GM18505 (cell line): ENCODE data around the gene GM2A.

ENCODE experiments used
- ATAC-seq: cut with Tn5 transposase; IDR thresholded peaks from one replicate; pipeline ENCODE4 v1.9.1; 2021; ENCODE audit not compliant: unreplicated experiment
- POLR2A ChIP-seq: IDR thresholded peaks from 4 replicates; pipeline ENCODE4 v1.6.1; 2011; ENCODE audit warnings: borderline replicate concordance; ENCODE audit not compliant: insufficient read depth, insufficient read length; ENCODE audit errors: extremely low read depth

Gene GM2A

DNA sequence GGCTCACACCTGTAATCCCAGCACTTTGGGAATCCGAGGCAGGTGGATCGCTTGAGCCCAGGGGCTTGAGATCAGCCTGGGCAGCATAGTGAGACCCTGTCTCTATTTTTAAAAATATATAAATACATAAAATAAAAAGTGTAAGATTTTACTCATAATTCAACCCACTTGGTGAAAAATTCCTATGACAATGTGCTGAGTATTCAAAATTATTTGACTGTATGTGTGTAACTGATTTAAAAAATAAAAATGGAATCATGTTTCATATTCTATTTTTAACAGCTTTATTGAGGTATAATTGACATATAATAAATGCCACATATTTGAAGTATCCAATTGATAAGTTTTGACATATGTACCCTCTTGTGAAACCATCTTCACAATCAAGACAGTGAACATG, 22.8 kb downstream of the GM2A start:
- TF ChIP-seq POLR2A = no peak
- ATAC-seq = no peak

DNA sequence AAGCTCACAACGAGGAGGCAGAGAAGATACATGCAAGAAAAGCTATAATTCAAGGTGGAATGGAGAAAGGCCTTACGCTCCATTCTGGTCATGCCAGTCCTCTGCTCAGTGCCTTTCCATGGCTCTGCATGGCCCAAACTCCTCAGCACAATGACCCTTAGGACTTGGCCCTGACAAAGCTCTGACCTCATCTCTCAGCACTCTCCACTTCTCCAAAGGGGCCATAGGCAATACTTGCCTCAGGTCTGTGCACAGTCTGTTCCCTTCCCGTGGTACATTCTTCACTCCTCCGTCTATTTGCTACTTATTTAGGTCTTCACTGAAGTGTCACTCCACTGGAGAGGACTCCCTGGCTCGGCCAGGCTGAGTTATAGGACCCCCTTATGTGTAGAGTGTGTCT, 25.9 kb downstream of the GM2A start:
- no peak for TF ChIP-seq POLR2A
- ATAC-seq = no peak

DNA sequence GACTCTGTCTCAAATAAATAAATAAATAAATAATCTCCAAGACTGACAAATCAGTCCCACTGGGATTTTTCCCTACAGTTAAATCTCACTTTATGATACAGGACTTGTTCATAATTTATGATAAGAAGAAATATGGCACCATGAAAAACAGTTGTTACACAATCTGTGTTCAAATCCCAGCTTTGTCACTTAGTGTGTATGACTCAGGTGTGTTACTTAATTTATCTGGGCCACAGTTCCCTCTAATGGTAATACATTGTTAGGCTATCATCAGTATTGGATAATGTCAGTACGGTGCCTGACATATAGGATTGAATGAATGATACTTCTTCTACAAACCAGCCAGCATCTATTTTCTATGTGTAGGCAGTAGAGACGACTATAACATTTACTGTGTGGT, 27.5 kb downstream of the GM2A start:
- TF ChIP-seq POLR2A = no peak
- no peak for ATAC-seq

DNA sequence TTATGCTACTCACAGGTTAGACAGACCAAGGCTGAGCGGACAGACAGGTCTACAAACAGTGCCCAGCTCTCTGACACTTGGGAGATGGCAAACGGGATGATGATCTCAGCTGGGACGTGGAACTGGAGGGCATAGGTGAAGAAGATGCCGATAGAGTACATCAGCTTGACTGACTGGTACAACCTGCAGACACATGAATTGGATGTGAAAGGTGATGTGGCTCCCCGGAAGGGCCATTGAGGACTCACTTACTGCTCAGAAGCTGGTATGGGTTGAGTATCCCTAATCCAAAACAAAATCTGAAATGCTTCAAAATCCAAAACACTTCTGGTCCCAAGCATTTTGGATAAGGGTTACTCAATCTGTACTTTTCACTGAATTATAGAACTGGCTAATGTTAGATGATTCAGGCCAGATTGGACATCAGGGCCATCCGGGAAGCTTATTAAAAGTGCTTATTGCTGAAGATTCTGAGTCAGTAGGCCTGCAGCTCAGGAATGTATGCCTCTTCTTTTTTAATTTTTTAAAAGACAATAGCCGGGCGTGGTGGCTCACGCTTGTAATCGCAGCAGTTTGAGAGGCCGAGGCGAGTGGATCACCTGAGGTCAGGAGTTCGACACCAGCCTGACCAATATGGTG, 28.1 kb downstream of the GM2A start:
- ATAC-seq = no peak
- TF ChIP-seq POLR2A = no peak

DNA sequence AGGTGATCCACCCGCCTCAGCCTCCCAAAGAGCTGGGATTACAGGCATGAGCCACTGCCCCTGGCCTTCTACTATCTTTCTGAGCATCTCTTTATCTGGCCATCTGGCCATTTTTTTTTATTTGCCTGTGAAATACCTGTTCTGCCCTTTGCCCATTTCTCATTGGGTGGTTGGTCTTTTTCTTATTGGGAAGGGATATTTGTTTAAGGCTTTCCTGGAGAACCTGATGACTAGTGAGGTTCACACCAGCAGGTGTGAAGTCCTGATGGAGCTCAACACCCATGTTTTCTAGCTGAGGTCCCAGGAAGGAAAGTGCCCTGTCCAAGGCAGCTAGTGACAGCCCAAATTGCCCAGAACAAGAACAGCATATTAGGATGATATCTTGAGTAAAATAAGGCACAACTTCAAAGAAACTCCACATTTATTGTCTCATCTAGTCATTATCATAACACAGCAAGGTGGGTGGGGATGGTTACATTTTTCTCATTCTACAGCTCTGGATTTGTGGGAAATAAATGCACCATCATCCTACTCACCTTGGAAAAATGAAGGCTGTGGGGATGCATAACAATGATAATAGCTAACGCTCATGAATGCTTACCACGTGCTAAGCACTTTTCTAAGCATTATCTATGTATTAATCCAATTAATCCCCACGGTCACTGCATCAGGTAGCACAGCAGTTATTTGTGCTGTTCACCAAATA, 30.3 kb downstream of the GM2A start:
- no peak for TF ChIP-seq POLR2A
- no peak for ATAC-seq

DNA sequence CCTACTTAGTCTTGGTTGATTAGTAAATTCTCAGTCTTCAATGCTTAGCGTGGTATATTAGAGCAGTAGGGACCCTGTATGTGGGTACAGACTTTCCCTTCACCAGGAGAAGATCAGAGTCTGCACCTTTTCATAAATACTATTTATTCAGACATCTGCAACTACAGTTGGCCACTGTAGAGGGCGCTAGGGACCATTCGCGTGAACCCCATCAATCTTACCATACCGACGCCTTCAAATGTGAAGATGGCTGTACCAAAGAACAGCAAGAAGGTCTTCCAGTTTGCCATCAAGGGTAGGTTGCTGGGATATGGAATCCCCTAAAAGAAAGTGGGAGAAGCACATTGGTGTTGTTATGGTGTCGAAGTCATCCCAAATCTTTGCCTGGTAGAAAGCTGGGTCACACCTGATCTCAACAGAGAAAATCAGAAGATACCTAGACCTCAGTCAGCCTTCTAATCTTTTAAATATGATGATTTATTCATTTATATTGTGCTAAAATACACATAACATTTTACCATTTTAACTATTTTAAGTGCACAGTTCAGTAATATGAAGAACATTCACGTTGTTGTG, 31.5 kb downstream of the GM2A start:
- no peak for ATAC-seq
- no peak for TF ChIP-seq POLR2A

DNA sequence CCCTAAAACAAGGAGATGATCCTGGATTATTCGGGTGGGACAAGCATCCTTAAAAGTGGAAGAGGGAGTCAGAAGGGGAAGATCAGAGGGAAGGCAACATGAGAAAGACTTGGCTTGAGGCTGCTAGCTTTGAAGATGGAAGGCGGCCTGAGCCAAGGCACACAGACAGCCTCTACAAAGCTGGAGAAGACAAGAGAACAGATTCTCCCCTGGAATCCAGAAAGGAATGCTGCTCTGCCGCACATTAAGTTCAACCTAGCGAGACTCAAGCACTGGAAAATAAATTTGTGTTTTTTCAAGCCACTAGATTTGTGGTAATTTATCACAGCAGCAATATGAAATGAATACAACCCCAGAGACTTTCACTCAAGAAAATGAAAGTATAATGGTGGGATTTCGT, 32.7 kb downstream of the GM2A start:
- TF ChIP-seq POLR2A = no peak
- no peak for ATAC-seq

DNA sequence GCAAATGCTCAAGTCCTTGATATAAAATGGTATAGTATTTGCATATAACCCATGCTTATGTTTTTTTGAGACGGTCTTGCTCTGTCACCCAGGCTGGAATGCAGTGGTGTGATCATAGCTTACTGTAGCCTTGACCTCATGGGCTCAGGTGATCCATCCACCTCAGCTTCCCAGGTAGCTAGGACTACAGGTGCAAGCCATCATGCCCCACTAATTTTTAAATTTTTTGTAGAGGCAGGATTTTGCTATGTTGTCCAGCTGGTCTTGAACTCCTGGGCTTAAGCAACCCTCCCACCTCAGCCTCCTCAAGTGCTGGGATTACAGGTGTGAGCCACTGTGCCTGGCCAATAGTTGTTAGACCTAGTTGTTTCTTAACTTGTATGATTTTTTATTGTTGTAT, 33.3 kb downstream of the GM2A start:
- no peak for ATAC-seq
- TF ChIP-seq POLR2A = no peak

DNA sequence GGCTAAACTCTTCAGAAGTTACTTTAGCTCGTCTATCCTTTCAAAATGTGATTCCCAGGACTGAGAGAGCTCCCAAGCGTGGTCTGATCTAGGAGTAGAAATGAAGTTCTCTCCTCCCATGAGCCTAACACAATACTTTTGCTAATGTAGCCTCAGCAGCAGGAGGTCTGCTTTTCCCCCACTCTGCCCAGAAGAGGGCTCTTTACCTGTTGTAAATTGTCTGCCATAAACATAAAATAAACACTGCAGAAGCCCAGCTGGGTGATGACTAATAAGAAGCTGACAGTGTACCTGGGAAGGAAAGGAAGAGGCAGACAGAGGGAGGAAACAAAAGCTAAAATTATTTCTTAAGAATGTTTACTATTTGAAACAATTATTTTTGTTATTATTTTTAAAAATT, 35.2 kb downstream of the GM2A start:
- ATAC-seq = peak; percentile 55
- no peak for TF ChIP-seq POLR2A

DNA sequence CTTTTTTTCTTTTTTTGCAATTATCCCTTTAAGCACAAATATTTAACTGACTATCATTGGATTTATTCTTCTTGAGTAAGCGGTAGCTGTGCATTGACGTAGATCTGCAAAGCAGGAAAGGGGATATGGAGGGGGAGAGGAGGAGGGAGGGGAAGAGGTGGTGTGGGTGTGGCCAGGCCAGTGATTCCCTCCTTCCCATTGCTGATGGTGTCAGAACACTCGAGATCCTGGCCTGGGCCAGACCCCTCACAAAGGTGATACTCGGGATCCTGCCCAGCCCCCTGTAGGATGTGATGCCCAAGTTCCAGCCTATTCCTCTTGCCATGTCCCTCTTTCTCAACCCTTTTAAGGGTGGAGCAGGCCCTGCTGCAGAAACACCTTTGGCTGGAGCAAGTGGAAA, 40.6 kb downstream of the GM2A start:
- ATAC-seq = no peak
- TF ChIP-seq POLR2A = no peak

DNA sequence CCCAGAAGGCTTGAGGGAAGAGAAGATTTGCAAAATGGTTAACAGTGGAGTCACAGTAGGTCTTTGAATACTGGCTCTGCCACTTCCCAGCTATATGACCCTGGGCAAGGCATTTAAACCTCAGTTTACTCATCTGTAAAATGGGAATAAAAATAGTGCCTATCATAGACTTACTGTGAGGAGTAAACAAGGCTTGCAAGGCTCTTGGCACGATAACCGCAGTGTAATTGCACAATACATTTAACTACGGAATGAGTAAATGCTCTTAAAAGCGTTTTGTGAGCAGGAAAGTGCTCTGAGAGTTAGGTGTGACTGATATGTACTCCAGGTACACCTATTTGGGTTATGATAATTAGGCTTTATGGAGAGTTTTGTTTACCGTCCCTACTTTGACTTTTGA, 42.2 kb downstream of the GM2A start:
- no peak for TF ChIP-seq POLR2A
- no peak for ATAC-seq

DNA sequence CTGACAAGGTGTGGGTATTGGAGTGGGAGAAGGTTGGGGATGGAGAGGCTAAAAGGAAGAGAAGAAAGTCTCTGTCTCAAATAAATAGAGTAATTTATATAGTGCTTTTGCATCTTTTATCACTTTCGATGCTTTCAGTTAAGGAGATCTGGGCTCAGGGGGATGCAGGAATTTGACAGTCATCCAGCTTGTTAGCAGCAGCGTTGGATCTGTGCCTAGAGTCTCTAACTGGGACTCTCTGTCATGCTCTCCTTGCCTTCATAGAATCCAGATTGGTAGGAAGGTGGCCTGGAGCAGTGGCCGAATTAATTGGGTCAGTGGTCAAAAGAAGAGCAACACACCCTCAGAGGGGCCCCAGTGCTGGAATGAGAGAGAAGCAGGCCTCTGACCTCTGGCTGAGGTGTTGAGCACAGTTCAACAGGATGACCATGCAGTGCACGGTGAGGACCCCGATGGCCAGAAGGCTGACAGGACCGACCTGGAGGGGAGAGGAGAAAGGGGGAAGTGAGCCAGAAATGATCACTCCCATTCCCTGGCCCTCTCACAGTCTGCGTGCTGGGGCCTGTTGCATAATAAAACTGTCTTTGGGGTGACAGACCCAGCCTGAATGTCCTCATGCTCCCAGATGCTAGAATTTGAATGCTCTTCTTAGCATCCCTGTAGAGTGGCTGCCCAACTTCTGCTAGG, 42.9 kb downstream of the GM2A start:
- TF ChIP-seq POLR2A = no peak
- ATAC-seq = no peak

DNA sequence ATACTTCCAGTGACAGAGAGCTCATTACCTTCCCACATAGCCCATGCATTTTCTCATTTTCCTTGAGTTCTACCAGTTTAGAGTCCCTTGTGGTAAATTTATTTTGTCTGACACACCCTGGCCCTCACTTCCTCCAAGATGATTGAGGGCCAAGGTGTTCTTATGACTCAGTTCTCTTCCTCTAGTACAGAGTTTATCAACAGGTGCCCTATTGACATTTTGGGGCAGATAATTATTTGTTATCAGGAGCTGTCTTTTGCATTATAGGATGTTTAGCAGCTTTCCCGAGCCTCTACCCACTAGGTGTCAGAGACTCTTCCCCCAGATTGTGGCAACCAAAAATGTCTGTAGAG, 43.5 kb downstream of the GM2A start:
- TF ChIP-seq POLR2A = no peak

DNA sequence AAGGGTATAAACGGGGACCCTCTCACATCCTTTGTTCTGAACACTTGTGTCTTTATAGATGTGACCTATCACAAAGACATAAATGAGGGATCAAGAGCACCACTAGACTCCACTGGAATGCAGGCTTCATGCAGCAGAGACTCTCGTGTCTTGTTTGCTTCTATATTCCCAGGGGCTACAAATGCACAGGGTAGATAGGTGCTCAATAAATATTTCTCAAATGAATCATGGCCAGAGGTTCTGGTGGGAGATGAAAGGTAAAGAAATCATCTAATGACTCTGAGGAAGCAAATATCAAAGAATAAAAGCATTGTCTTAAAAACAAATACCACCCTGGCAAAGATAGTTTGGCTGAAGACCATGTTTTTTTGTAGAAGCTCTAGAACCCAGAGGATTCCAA, 44.0 kb downstream of the GM2A start:
- ATAC-seq = no peak
- TF ChIP-seq POLR2A = no peak

More for the DNA sequence above, 43.5 kb downstream of the GM2A start:
- no peak for ATAC-seq
